Chondrocyte (in vitro differentiated cells): Measurements from ENCODE around the gene FIZ1. TPM values are rescaled to one million over a fixed set of nuclear protein-coding genes. Genes with fewer than 3 reads are reported as not detected.

ENCODE experiments used
- DNase-seq: peaks from one replicate; pipeline ENCODE4 v3.0.0; 2021; ENCODE audit warnings: mixed read lengths, low spot score
- H3K27ac Mint-ChIP-seq: one replicate; pipeline ENCODE4 v1.8.0; 2021; ENCODE audit warnings: mild to moderate bottlenecking, moderate library complexity, mixed read lengths; ENCODE audit not compliant: unreplicated experiment
- H3K27me3 Mint-ChIP-seq: 2 replicates; pipeline ENCODE4 v1.8.0; 2021; ENCODE audit warnings: low read depth, mixed read lengths
- H3K36me3 Mint-ChIP-seq: 2 replicates; pipeline ENCODE4 v1.8.0; 2021; ENCODE audit warnings: low read depth, mixed read lengths
- H3K4me1 Mint-ChIP-seq: 2 replicates; pipeline ENCODE4 v1.8.0; 2021; ENCODE audit warnings: low read depth, mild to moderate bottlenecking, mixed read lengths
- H3K4me3 Mint-ChIP-seq: one replicate; pipeline ENCODE4 v1.8.0; 2021; ENCODE audit warnings: mild to moderate bottlenecking, moderate library complexity, mixed read lengths; ENCODE audit not compliant: unreplicated experiment
- H3K9me3 Mint-ChIP-seq: 2 replicates; pipeline ENCODE4 v1.8.0; 2021; ENCODE audit warnings: low read depth, mixed read lengths
- total RNA-seq: library from RNA; stranded (reverse); gene quantifications from 3 replicates; pipeline ENCODE4 v1.2.1, GENCODE V29; 2021
- TF ChIP-seq, protein P1 (sequence below): fragments of 200-600 bp; sonication (generic); IDR thresholded peaks from 2 replicates; pipeline ENCODE4 v1.5.0; 2021; ENCODE audit warnings: antibody characterized with exemption, mild to moderate bottlenecking, moderate library complexity

The FIZ1 gene
- total RNA-seq, 1 donor from 2014 or later, result 11.3 TPM

DNA sequence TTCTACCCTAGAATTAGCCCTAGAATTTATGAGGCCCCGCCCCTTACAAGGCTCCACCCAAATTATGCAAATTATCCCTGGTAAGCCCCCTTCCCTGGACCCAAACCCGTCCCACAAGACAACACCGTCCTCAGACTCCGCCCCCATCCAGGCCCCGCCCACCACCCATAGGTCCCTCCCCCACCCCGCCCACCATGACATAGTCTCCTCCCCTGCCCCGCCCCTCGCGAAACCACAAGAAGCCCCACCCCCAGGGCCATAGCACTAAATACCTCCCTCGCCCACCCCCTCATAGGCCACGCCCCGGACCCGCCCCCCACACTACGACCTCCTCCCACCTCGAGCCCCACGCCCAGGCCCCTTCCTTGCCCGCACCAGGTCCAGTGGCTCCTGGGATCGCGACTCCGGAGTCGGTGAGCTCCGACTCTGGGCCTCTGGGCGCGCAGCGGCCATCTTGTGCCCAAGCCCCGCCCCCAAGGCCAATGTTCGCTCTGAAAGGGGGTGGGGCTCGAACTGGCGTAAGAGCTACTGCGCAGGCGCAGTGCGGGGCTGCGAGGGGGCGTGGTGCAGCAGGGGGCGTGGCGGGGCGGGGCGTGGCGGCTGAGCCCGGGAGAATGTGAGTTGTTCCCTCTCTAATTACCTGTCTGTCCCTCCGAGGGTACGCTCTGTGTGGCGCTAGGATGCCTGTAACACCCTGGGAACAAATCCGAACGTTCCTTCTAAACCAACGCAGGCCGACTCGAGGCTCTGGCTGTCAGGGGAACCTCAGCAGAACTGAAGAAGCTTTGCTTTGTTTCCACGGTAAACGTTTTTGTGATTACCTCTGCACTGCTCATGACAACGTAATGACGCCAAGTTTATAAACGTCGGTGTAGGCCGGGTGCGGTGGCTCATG is 25.0 kb upstream of the FIZ1 start, which contains the start of gene ZNF784:
TSS of gene ZNF784 (minus strand) at position 458 of the 895 bp plus-strand sequence. CDS start at position 453, 5 bp downstream.
- H3K36me3 Mint-ChIP-seq, result peaks cover 4% of the 10 kb centered on the region
- TF ChIP-seq, protein P1, sequence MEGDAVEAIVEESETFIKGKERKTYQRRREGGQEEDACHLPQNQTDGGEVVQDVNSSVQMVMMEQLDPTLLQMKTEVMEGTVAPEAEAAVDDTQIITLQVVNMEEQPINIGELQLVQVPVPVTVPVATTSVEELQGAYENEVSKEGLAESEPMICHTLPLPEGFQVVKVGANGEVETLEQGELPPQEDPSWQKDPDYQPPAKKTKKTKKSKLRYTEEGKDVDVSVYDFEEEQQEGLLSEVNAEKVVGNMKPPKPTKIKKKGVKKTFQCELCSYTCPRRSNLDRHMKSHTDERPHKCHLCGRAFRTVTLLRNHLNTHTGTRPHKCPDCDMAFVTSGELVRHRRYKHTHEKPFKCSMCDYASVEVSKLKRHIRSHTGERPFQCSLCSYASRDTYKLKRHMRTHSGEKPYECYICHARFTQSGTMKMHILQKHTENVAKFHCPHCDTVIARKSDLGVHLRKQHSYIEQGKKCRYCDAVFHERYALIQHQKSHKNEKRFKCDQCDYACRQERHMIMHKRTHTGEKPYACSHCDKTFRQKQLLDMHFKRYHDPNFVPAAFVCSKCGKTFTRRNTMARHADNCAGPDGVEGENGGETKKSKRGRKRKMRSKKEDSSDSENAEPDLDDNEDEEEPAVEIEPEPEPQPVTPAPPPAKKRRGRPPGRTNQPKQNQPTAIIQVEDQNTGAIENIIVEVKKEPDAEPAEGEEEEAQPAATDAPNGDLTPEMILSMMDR, result no peak
- H3K27me3 Mint-ChIP-seq, result no peaks in the 10 kb centered on the region
- peaks cover 18% of the 10 kb centered on the region for H3K4me1 Mint-ChIP-seq
- H3K4me3 Mint-ChIP-seq, result peak within 1 kb of the TSS; percentile 87
- DNase-seq, result peak; percentile 94
- no peaks in the 10 kb centered on the region for H3K9me3 Mint-ChIP-seq
- peak within 1 kb of the TSS; percentile 99 for H3K27ac Mint-ChIP-seq

DNA sequence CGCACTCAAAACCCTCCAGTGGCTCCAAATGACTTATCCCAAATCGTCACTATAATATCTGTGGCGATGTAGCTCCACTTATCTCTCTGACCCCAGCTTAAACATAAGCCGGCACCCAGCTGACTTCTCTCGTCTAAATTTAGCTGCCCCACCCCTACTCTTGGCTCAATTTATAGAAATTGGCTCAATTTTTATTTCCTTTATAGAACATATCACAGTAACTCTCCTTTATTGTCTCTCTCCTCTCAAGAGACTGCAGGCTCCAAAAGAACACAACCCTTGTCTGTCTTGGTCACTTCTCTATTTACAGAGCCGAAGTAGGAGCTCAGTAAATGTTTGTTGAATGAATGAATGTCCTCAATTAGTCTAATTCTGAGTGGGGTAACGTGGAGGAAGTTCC is 24.2 kb upstream of the FIZ1 start:
- Mint-ChIP-seq H3K4me3 (peak overlapping the region; percentile 87), H3K9me3 (no peaks in the 10 kb centered on the region), H3K36me3 (peaks cover 4% of the 10 kb centered on the region), H3K4me1 (peaks cover 18% of the 10 kb centered on the region), H3K27me3 (no peaks in the 10 kb centered on the region), H3K27ac (peak overlapping the region; percentile 4)
- no peak for DNase-seq
- TF ChIP-seq, protein P1, result no peak

DNA sequence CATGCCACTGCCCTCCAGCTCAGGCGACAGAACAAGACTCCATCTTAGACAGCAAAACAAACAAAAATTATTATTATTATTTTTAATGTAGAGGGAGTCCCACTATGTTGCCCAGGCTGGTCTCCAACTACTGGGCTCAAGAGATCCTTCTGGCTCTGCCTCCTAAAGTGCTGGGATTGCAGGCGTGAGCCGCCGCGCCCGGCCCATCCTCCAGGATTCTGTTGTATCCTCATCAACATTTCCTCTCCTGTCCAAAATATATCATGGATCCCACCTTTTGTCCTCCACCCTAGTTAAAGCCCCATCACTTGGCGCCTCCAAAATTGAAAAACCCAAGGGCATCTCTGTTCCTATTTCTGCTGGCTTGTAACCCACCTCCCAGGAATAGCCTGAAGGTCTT is 23.8 kb upstream of the FIZ1 start:
- H3K9me3 Mint-ChIP-seq, result no peaks in the 10 kb centered on the region
- no peaks in the 10 kb centered on the region for H3K27me3 Mint-ChIP-seq
- H3K36me3 Mint-ChIP-seq, result peaks cover 4% of the 10 kb centered on the region
- H3K4me1 Mint-ChIP-seq, result peaks cover 18% of the 10 kb centered on the region
- TF ChIP-seq, protein P1, result no peak
- H3K27ac Mint-ChIP-seq, result no peak overlapping the region
- no peak for DNase-seq
- H3K4me3 Mint-ChIP-seq, result no peak overlapping the region

DNA sequence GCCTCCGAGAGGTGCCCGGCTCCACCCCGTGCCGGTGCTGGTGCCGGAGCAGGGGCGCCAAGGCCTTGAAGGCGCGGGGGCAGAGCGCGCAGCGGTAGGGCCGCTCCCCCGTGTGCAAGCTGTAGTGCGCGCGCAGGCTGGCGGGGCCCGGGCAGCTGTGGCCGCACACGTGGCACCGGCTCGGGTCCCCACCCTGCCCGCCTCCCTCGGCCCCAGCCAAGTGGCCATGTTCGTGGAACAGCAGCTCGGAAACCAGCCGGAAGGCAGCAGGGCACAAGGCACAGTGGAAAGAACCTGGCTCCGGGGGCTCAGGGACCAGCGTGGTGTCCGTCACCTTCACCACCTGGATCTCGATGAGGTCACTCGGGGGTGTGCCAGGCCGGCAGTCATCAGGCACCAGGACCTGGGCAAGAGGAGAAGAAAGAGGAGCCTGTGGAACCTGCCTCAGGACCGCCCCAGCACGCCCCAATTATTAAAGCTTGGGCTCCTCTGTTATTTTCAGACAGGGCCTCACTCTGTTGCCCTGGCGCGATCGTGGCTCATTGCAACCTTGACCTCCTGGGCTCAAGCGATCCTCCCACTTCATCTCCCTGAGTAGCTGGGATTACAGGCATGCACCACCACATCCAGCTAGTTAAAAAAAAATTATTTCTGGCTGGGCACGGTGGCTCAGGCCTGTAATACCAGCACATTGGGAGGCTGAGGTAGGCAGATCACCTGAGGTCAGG is 23.1 kb upstream of the FIZ1 start:
- TF ChIP-seq, protein P1, result no peak
- no peak overlapping the region for H3K4me3 Mint-ChIP-seq
- H3K36me3 Mint-ChIP-seq, result peaks cover 6% of the 10 kb centered on the region
- no peak for DNase-seq
- H3K27ac Mint-ChIP-seq, result no peak overlapping the region
- H3K27me3 Mint-ChIP-seq, result no peaks in the 10 kb centered on the region
- H3K4me1 Mint-ChIP-seq, result peaks cover 18% of the 10 kb centered on the region
- H3K9me3 Mint-ChIP-seq, result no peaks in the 10 kb centered on the region

DNA sequence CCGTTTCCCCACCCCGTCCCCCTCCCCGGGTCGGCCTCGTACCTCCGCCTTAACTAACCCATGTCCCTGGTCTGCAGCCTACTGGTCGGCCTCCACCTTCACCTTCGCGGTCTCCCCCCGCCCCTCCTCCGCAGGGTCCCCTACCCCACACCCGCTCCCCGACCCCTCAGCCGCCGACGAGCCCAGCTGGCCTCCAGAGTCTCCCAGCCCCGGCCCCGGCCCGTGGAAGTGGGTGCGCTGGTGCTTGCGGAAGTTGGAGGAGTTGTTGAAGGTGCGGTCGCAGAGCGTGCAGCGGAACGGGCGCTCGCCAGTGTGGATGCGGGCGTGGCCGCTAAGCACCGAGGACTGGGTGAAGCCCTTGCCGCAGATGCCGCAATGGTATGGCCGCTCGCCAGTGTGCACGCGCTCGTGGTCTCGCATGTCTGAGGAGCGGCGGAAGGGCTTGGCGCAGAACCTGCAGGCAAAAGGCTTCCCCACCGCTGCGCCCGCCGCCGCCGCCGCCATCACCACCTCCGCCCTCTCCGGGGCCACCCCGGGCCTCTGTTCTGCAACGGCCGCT is 22.4 kb upstream of the FIZ1 start:
- Mint-ChIP-seq H3K36me3 (peaks cover 10% of the 10 kb centered on the region), H3K27me3 (no peaks in the 10 kb centered on the region), H3K9me3 (no peaks in the 10 kb centered on the region), H3K4me1 (peaks cover 18% of the 10 kb centered on the region), H3K27ac (no peak overlapping the region), H3K4me3 (no peak overlapping the region)
- TF ChIP-seq, protein P1, result no peak
- DNase-seq, result no peak
